HuH-7 (cell line): Measurements from ENCODE around the gene WASF3.

ENCODE experiments used
- DNase-seq: peaks from one replicate; pipeline ENCODE4 v3.0.0; 2011; ENCODE audit warnings: low spot score

Gene WASF3

GRCh38 chr13:26685606-26686005 lies 128.1 kb downstream of the WASF3 start:
- DNase-seq: no peak

- no peak for DNase-seq
Measured at GRCh38 chr13:26686285-26686684, 128.8 kb downstream of the WASF3 start.

GRCh38 chr13:26688286-26688685 lies 130.8 kb downstream of the WASF3 start:
- DNase-seq: no peak

GRCh38 chr13:26688980-26689379 lies 131.5 kb downstream of the WASF3 start:
- no peak for DNase-seq

GRCh38 chr13:26693749-26694463 lies 136.4 kb downstream of the WASF3 start:
- no peak for DNase-seq

GRCh38 chr13:26694609-26695359 lies 137.3 kb downstream of the WASF3 start:
- no peak for DNase-seq

- DNase-seq: no peak
Measured at GRCh38 chr13:26695360-26695705, 137.8 kb downstream of the WASF3 start.

GRCh38 chr13:26695891-26696311 lies 138.4 kb downstream of the WASF3 start:
- no peak for DNase-seq

- no peak for DNase-seq
Measured at GRCh38 chr13:26697069-26697955, 139.8 kb downstream of the WASF3 start.

- DNase-seq: peak; percentile 74
Measured at GRCh38 chr13:26698392-26699196, 141.1 kb downstream of the WASF3 start.

GRCh38 chr13:26699197-26699490 lies 141.7 kb downstream of the WASF3 start:
- no peak for DNase-seq

GRCh38 chr13:26705536-26705935 lies 148.1 kb downstream of the WASF3 start:
- DNase-seq: no peak

GRCh38 chr13:26706381-26706780 lies 148.9 kb downstream of the WASF3 start:
- no peak for DNase-seq

- DNase-seq: peak; percentile 59
Measured at GRCh38 chr13:26707122-26708006, 149.9 kb downstream of the WASF3 start.

- no peak for DNase-seq
Measured at GRCh38 chr13:26708007-26708297, 150.5 kb downstream of the WASF3 start.

GRCh38 chr13:26709461-26709860 lies 152.0 kb downstream of the WASF3 start:
- no peak for DNase-seq

GRCh38 chr13:26710166-26710565 lies 152.7 kb downstream of the WASF3 start:
- no peak for DNase-seq

- no peak for DNase-seq
Measured at GRCh38 chr13:26711211-26711610, 153.7 kb downstream of the WASF3 start.

GRCh38 chr13:26713341-26713740 lies 155.9 kb downstream of the WASF3 start:
- no peak for DNase-seq

- no peak for DNase-seq
Measured at GRCh38 chr13:26716984-26717383, 159.5 kb downstream of the WASF3 start.

- no peak for DNase-seq
Measured at GRCh38 chr13:26718146-26718545, 160.7 kb downstream of the WASF3 start.
